OCI-LY7 (cell line): ENCODE measurements around the gene DNER.

ENCODE experiments used
- CTCF ChIP-seq: fragments of 200-600 bp; sonication (generic); conservative IDR thresholded peaks from 2 replicates; pipeline ENCODE4 v1.5.1; 2014; ENCODE audit warnings: mild to moderate bottlenecking, antibody characterized with exemption, low read length, moderate library complexity, mixed read lengths
- EZH2phosphoT487 ChIP-seq: fragments of 200-600 bp; sonication (generic); IDR thresholded peaks from 2 replicates; pipeline ENCODE4 v1.6.1; 2018; ENCODE audit warnings: low read depth, borderline replicate concordance, mild to moderate bottlenecking, mixed run types, antibody characterized with exemption, low read length, moderate library complexity, mixed read lengths

- no peak for TF ChIP-seq CTCF
- no peak for TF ChIP-seq EZH2phosphoT487
These were observed 54.0 kb downstream of the DNER start for GRCh38 chr2:229660391-229660790.
